CD14-positive monocyte (primary cell): ENCODE measurements around the gene SSR4. TPM values are rescaled to one million over a fixed set of nuclear protein-coding genes. Genes with fewer than 3 reads are reported as not detected.
A peak's percentile ranks its signal among the peaks of the same experiment; 100 is the strongest.

Source experiments
- DNase-seq, 3 donors: peaks; one replicate each; pipeline ENCODE4 v3.0.0-alpha.2; 2011 to 2022
- H2AFZ ChIP-seq: 2 replicates; pipeline ENCODE4 v1.6.0; 2012; ENCODE audit warnings: mild to moderate bottlenecking, low read depth, low read length, inconsistent platforms; ENCODE audit not compliant: insufficient read depth, poor library complexity, severe bottlenecking
- H3K27ac ChIP-seq, 2 donors: 1 replicate in 1 of 2; 2 replicates in 1 of 2; pipeline ENCODE4 v1.5.1; 2012 to 2013; ENCODE audit warnings: low read length in 2 of 2, control low read depth in 1 of 2, inconsistent platforms in 1 of 2, low read depth in 1 of 2, mild to moderate bottlenecking in 1 of 2
- H3K27me3 ChIP-seq, 2 donors: one replicate each; pipeline versions ENCODE4 v1.6.0 to v1.6.1; 2011 to 2013; ENCODE audit warnings: low read length in 2 of 2; ENCODE audit not compliant: control insufficient read depth in 2 of 2, insufficient read depth in 2 of 2
- H3K36me3 ChIP-seq, 2 donors: replicated peaks in 1 of 2; 1 replicate in 1 of 2; 2 replicates in 1 of 2; pipeline versions ENCODE4 v1.5.1 to v1.6.1; 2012 to 2013; ENCODE audit warnings: low read length in 2 of 2, control low read depth in 1 of 2, inconsistent platforms in 1 of 2, mild to moderate bottlenecking in 1 of 2; ENCODE audit not compliant: insufficient read depth in 2 of 2, control insufficient read depth in 1 of 2
- H3K4me1 ChIP-seq, 2 donors: 1 replicate in 1 of 2; 2 replicates in 1 of 2; pipeline versions ENCODE4 v1.5.1 to v1.6.1; 2012 to 2013; ENCODE audit warnings: low read length in 2 of 2, control low read depth in 1 of 2, inconsistent platforms in 1 of 2, mild to moderate bottlenecking in 1 of 2, moderate library complexity in 1 of 2; ENCODE audit not compliant: insufficient read depth in 2 of 2, control insufficient read depth in 1 of 2
- H3K4me2 ChIP-seq: replicated peaks from 2 replicates; pipeline ENCODE3; 2012; ENCODE audit warnings: low read length, moderate library complexity, mild to moderate bottlenecking; ENCODE audit not compliant: poor library complexity, severe bottlenecking; ENCODE audit errors: extremely low read depth
- H3K4me3 ChIP-seq, 3 experiments: fragments of 200-600 bp in 1 of 3; sonication (generic) in 1 of 3; replicated peaks in 1 of 3; 1 replicate in 2 of 3; 2 replicates in 1 of 3; pipeline ENCODE4 v1.5.1; 2011 to 2013; ENCODE audit warnings: low read length in 3 of 3, mild to moderate bottlenecking in 3 of 3, control low read depth in 2 of 3, low read depth in 2 of 3, inconsistent platforms in 1 of 3, moderate library complexity in 1 of 3
- H3K79me2 ChIP-seq: 2 replicates; pipeline ENCODE4 v1.6.0; 2012; ENCODE audit warnings: mild to moderate bottlenecking, control low read depth, inconsistent platforms, low read length, moderate library complexity; ENCODE audit not compliant: insufficient read depth
- H3K9ac ChIP-seq: 2 replicates; pipeline ENCODE4 v1.6.0; 2017; ENCODE audit warnings: low read length, mild to moderate bottlenecking; ENCODE audit not compliant: insufficient read depth, poor library complexity, severe bottlenecking
- H3K9me3 ChIP-seq, 2 donors: replicated peaks in 1 of 2; 1 replicate in 1 of 2; 2 replicates in 1 of 2; pipeline versions ENCODE4 v1.5.1 to v1.6.1; 2012 to 2013; ENCODE audit warnings: low read length in 2 of 2, control low read depth in 1 of 2; ENCODE audit not compliant: control insufficient read depth in 1 of 2, insufficient read depth in 1 of 2
- H4K20me1 ChIP-seq: 2 replicates; pipeline ENCODE4 v1.6.0; 2012; ENCODE audit warnings: mild to moderate bottlenecking, low read length, control low read depth, moderate library complexity; ENCODE audit not compliant: insufficient read depth
- H3K27ac Mint-ChIP-seq, 7 donors: one replicate each; pipeline ENCODE4 v1.8.0; 2020; ENCODE audit warnings: mild to moderate bottlenecking in 7 of 7, mixed read lengths in 7 of 7, moderate library complexity in 6 of 7, inconsistent platforms in 2 of 7
- H3K27me3 Mint-ChIP-seq, 3 donors: one replicate each; pipeline ENCODE4 v1.8.0; 2021 to 2022; ENCODE audit warnings: low read depth in 3 of 3, mild to moderate bottlenecking in 3 of 3, mixed read lengths in 3 of 3, moderate library complexity in 3 of 3, inconsistent platforms in 1 of 3
- H3K36me3 Mint-ChIP-seq, 2 donors: one replicate each; pipeline ENCODE4 v1.8.0; 2020; ENCODE audit warnings: mixed read lengths in 2 of 2, inconsistent platforms in 1 of 2, mild to moderate bottlenecking in 1 of 2
- H3K4me1 Mint-ChIP-seq: one replicate; pipeline ENCODE4 v1.8.0; 2020; ENCODE audit warnings: mild to moderate bottlenecking, mixed read lengths
- H3K4me3 Mint-ChIP-seq, 2 donors: one replicate each; pipeline ENCODE4 v1.8.0; 2020; ENCODE audit warnings: mild to moderate bottlenecking in 2 of 2, mixed read lengths in 2 of 2, moderate library complexity in 1 of 2
- H3K9me3 Mint-ChIP-seq, 7 donors: one replicate each; pipeline ENCODE4 v1.8.0; 2020 to 2022; ENCODE audit warnings: mixed read lengths in 7 of 7, mild to moderate bottlenecking in 6 of 7, moderate library complexity in 6 of 7, inconsistent platforms in 2 of 7
- WGBS: methylation state at CpG from one replicate; pipeline ENCODE4 v1.1.5; 2013; ENCODE audit warnings: missing lambda C conversion rate; ENCODE audit not compliant: insufficient coverage; 5-methylcytosine and 5-hydroxymethylcytosine counted together
- intact Hi-C, 2 donors: fragments of 100-400 bp; cut with micrococcal nuclease; formaldehyde crosslinking; loops; one replicate each; pipeline versions ENCODE4 v1.15.0 to v1.15.1; 2023
- polyA plus RNA-seq, 3 donors: library from polyadenylated mRNA; depleted of rRNA in 1 of 3; unstranded in 2 of 3; stranded (reverse) in 1 of 3; fragments of 300-500 nt in 2 of 3; fragments of >200 nt in 1 of 3; fragmentation: Illumina TruSeq in 2 of 3; gene quantifications; 1 replicate in 2 of 3; 2 replicates in 1 of 3; pipeline ENCODE4 v1.2.3, GENCODE V29; 2012 to 2021
- TF ChIP-seq, protein P1 (sequence below): fragments of 200-600 bp; IDR thresholded peaks from one replicate; pipeline ENCODE4 v1.8.0; 2022; ENCODE audit warnings: antibody characterized with exemption, mild to moderate bottlenecking

SSR4 gene
- polyA plus RNA-seq, 3 donors: 201 to 419 (median 362) TPM

DNA sequence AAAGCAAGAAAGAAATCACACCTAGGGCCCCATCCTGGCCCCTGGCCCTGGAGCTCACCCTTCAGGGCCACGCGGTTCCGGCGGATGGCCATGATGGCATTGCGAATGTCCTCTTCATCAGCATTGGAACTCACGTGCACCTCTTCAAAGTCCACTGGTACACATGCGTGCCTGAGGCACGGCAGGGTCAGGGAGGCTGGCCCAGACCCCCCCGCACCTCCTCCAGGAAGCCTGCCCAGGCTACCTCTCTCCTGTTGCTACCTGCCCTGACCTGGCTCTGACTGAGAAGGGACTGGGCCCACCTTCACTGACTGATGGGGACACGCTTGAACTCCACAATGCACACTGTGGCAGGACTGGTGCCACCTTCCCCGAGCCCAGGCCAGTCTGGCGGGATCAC is 4.8 kb upstream of the SSR4 start:
- peaks cover 57% of the 10 kb centered on the region for H4K20me1 ChIP-seq
- no peak overlapping the region for H3K4me2 ChIP-seq
- Mint-ChIP-seq H3K27me3 (peaks cover 0 to 8% (median 2%) of the 10 kb centered on the region in 3 donors), H3K36me3 (peaks cover 41 to 68% of the 10 kb centered on the region in 2 donors), H3K4me3 (no peak overlapping the region), H3K9me3 (peaks cover 0 to 18% (median 0%) of the 10 kb centered on the region in 7 donors), H3K4me1 (peaks cover 12% of the 10 kb centered on the region), H3K27ac (peak overlapping the region in 1 of 7 donors; percentile 54)
- no peak overlapping the region for H3K9ac ChIP-seq
- H3K36me3 ChIP-seq: peaks cover 58 to 69% of the 10 kb centered on the region in 2 donors
- no peak for DNase-seq
- TF ChIP-seq, protein P1, sequence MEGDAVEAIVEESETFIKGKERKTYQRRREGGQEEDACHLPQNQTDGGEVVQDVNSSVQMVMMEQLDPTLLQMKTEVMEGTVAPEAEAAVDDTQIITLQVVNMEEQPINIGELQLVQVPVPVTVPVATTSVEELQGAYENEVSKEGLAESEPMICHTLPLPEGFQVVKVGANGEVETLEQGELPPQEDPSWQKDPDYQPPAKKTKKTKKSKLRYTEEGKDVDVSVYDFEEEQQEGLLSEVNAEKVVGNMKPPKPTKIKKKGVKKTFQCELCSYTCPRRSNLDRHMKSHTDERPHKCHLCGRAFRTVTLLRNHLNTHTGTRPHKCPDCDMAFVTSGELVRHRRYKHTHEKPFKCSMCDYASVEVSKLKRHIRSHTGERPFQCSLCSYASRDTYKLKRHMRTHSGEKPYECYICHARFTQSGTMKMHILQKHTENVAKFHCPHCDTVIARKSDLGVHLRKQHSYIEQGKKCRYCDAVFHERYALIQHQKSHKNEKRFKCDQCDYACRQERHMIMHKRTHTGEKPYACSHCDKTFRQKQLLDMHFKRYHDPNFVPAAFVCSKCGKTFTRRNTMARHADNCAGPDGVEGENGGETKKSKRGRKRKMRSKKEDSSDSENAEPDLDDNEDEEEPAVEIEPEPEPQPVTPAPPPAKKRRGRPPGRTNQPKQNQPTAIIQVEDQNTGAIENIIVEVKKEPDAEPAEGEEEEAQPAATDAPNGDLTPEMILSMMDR: no peak
- no peaks in the 10 kb centered on the region for H3K27me3 ChIP-seq
- H3K4me3 ChIP-seq: no peak overlapping the region
- H3K79me2 ChIP-seq: peaks cover 36% of the 10 kb centered on the region
- H3K9me3 ChIP-seq: peaks cover 0 to 15% of the 10 kb centered on the region in 2 donors
- no peak overlapping the region for H3K27ac ChIP-seq
- H2AFZ ChIP-seq: no peak overlapping the region
- intact Hi-C loops: loop anchor here (5.0 to 10.0 kb wide), 4 partner anchors 135 to 835 kb away; partner anchors contain the start of gene ARHGAP4 (in 2 of the 2)
- 96% methylated on average over 7 of the region's 12 CpGs for WGBS
- peaks cover 12 to 19% of the 10 kb centered on the region in 2 donors for H3K4me1 ChIP-seq

DNA sequence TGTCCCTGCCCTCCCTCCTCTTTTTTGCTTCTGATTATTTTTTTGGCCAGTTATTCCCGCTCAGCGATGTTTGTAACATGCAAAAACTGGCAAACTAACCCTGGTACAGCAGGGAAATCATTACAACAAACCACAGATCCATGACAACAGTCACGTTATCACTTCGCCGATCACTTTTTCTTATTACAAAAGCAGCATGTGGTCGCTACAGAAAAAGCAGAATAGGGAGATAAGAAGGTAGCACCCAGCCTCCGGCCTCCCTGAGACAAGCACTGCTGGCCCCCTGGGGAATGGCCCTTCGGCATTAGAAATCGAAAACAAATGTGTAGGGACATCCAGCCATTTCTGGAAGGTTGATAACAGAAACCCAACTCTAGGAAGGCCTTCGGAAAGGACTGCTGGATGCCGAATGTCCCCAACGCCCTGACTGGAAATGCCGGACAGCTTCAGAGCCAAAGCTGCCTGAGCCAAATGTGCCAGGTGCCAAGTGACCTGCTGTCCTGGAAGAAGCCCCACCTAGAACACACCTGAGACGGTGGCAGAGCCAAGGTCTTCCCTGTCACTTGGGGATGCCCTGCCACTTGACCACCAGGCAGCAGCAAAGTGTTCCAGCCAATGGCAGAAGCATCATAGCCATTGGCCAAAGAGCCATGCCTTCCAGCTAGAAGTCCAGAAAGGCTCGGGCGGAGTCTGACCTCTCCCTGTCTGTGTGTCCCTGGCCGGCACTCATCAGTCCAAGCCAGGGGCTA is 3.2 kb upstream of the SSR4 start:
- no peak overlapping the region for H2AFZ ChIP-seq
- H3K9me3 Mint-ChIP-seq: peaks cover 0 to 30% (median 11%) of the 10 kb centered on the region in 7 donors
- H3K27me3 ChIP-seq: no peaks in the 10 kb centered on the region
- no peak overlapping the region for H3K4me2 ChIP-seq
- peaks cover 26% of the 10 kb centered on the region for H3K4me1 Mint-ChIP-seq
- 96% methylated on average over 10 of the region's 17 CpGs for WGBS
- peaks cover 33 to 56% of the 10 kb centered on the region in 2 donors for H3K36me3 Mint-ChIP-seq
- H3K4me1 ChIP-seq: peaks cover 21 to 35% of the 10 kb centered on the region in 2 donors
- no peak overlapping the region for H3K27ac Mint-ChIP-seq
- H3K4me3 Mint-ChIP-seq: no peak overlapping the region
- no peak overlapping the region for H3K27ac ChIP-seq
- peaks cover 51% of the 10 kb centered on the region for H3K79me2 ChIP-seq
- peaks cover 47 to 61% of the 10 kb centered on the region in 2 donors for H3K36me3 ChIP-seq
- H4K20me1 ChIP-seq: peaks cover 57% of the 10 kb centered on the region
- intact Hi-C loops: loop anchor here (5.0 to 10.0 kb wide), 4 partner anchors 134 to 836 kb away; partner anchors contain the start of gene ARHGAP4 (in 2 of the 2)
- H3K27me3 Mint-ChIP-seq: peaks cover 0 to 8% (median 2%) of the 10 kb centered on the region in 3 donors
- peaks cover 0 to 15% of the 10 kb centered on the region in 2 donors for H3K9me3 ChIP-seq
- H3K9ac ChIP-seq: no peak overlapping the region
- H3K4me3 ChIP-seq: no peak overlapping the region
- TF ChIP-seq, protein P1: no peak
- no peak for DNase-seq
